ENCODE data around the gene RALGDS. TPM values are rescaled to one million over a fixed set of nuclear protein-coding genes. Genes with fewer than 3 reads are reported as not detected.

Gene RALGDS
- total and polyA plus RNA-seq, 2 of the 13 experiments (the other 11 are each of a cell fraction or from before 2014, with no cell fraction given), result 12.9 to 25.5 TPM

- H2AFZ ChIP-seq (ENCODE audit: low read length), result no peak overlapping the region
- no peak for FAIRE-seq
- H3K36me3 ChIP-seq (replicated peaks in 1 of 2; ENCODE audit: control insufficient read depth in 1 of 2, insufficient read depth in 2 of 2, low read length in 2 of 2), result no peaks in the 10 kb centered on the region; a peak in 1 of 5 replicates
- H3K4me3 ChIP-seq (replicated peaks in 1 of 3; ENCODE audit: insufficient read depth in 1 of 3, low read depth in 2 of 3, low read length in 3 of 3), result peak overlapping the region in 2 of 3 experiments; percentile 67 to 81; a peak in 4 of 6 replicates
- 91% methylated on average over 15 of the region's 21 CpGs for WGBS (ENCODE audit: low lambda C conversion rate)
- no peaks in the 10 kb centered on the region for H3K27me3 ChIP-seq (ENCODE audit: control insufficient read depth in 1 of 2, insufficient read depth in 2 of 2, low read length in 2 of 2)
- no peak for DNase-seq (ENCODE audit: low spot score)
- in situ Hi-C loops (cut with HindIII; ENCODE audit: extremely low pct_ligation_motif_present, low pct_unique_long_range_greater_than_20kb) (no loop called here), intact Hi-C loops (cut with micrococcal nuclease; ENCODE audit: unreplicated experiment) (no loop called here)
- no peak overlapping the region for H3K27ac ChIP-seq (ENCODE audit: extremely low read length, insufficient read depth, low read length)
- CTCF ChIA-PET (ENCODE audit: low intra/inter-chr PET ratio, low total read pairs), result no interaction called here
- ATAC-seq, result no peak
- no peaks in the 10 kb centered on the region for H3K9me3 ChIP-seq (ENCODE audit: low read length)
- H3K4me1 ChIP-seq (ENCODE audit: insufficient read depth, low read length), result peaks cover 57% of the 10 kb centered on the region
- TF ChIP-seq ZNF790 (CRISPR knock-in tag; IDR thresholded peaks at IDR 0.05; ENCODE audit: borderline replicate concordance) (no peak), AGO2 (optimal IDR thresholded peaks at IDR 0.05; ENCODE audit: low read depth, low read length) (peak; percentile 65), ZNF670 (CRISPR knock-in tag; IDR thresholded peaks at IDR 0.05; ENCODE audit: borderline replicate concordance) (no peak), ZMAT5 (CRISPR knock-in tag; IDR thresholded peaks at IDR 0.05; ENCODE audit: borderline replicate concordance, low read depth) (no peak), ATF6 (CRISPR knock-in tag; conservative IDR thresholded peaks at IDR 0.05) (no peak), CSRNP1 (CRISPR knock-in tag; IDR thresholded peaks at IDR 0.05) (0 out of 2 replicates have a peak, but pooled peaks have one; percentile 28), SALL2 (CRISPR knock-in tag; IDR thresholded peaks at IDR 0.05) (no peak), PLSCR1 (CRISPR knock-in tag; IDR thresholded peaks at IDR 0.05; ENCODE audit: borderline replicate concordance) (no peak), ATM (IDR thresholded peaks at IDR 0.05; ENCODE audit: borderline replicate concordance) (no peak), MYC (CRISPR knock-in tag; IDR thresholded peaks at IDR 0.05; ENCODE audit: borderline replicate concordance) (peak; percentile 25; the same call in 1 of the 2 replicates)
- H3K4me2 ChIP-seq (ENCODE audit: low read depth, low read length), result peak overlapping the region; percentile 98
- POLR2A ChIA-PET, result no interaction called here
- BruUV-seq (replicated peaks), result no TSS peak
- no peaks in the 10 kb centered on the region for H3K79me2 ChIP-seq (ENCODE audit: insufficient read depth, low read length)
- H4K20me1 ChIP-seq (ENCODE audit: insufficient read depth, low read length), result peaks cover 20% of the 10 kb centered on the region; the same call in 1 of the 2 replicates
- peak overlapping the region; percentile 35; the same call in 1 of the 2 replicates for H3K9ac ChIP-seq (ENCODE audit: insufficient read depth, low read depth, low read length)
Measured at GRCh38 chr9:133119103-133119845, 1.8 kb downstream of the RALGDS start.
